ENCODE results near the gene FGF11. TPM values are rescaled to one million over a fixed set of nuclear protein-coding genes. Genes with fewer than 3 reads are reported as not detected.
A peak's percentile ranks its signal among the peaks of the same experiment; 100 is the strongest.

FGF11 gene
- total and polyA plus RNA-seq, 8 donors, result 0.37 to 15.6 (median 1.7) TPM; not detected in 4

- peak in 1 of 2 donors; percentile 35 for DNase-seq
- 54 to 78% (median 63%) methylated on average over 25 to 42 of the region's 42 CpGs for WGBS, 5 donors
- intact Hi-C loops (cut with DNase I; ENCODE audit: low total_unique reads), result no loop called here
- Histone ChIP-seq H3K4me1 (peaks cover 18 to 26% (median 25%) of the 10 kb centered on the region in 4 donors), H3K9me3 (no peaks in the 10 kb centered on the region), H3K27me3 (no peaks in the 10 kb centered on the region), H3K36me3 (peaks cover 22 to 45% (median 41%) of the 10 kb centered on the region in 4 donors), H3K27ac (peak overlapping the region in 4 of 5 donors; percentile 88 to 97 (median 96)), H3K4me3 (peak overlapping the region; percentile 79 to 93 (median 84))
- TF ChIP-seq POLR2AphosphoS5 (IDR thresholded peaks at IDR 0.05) (no peak), EP300 (IDR thresholded peaks at IDR 0.05) (no peak), POLR2A (IDR thresholded peaks at IDR 0.05) (no peak), CTCF (IDR thresholded peaks at IDR 0.05) (no peak)
Observed at GRCh38 chr17:7392696-7393612, 46.4 kb upstream of the FGF11 start.

GRCh38 chr17:7393613-7394451 is 45.5 kb upstream of the FGF11 start:
- Histone ChIP-seq H3K4me3 (peak overlapping the region; percentile 79 to 93 (median 84)), H3K9me3 (no peaks in the 10 kb centered on the region), H3K27me3 (no peaks in the 10 kb centered on the region), H3K27ac (peak overlapping the region; percentile 87 to 97 (median 95)), H3K36me3 (peaks cover 13 to 36% (median 32%) of the 10 kb centered on the region in 4 donors), H3K4me1 (peaks cover 18 to 26% (median 25%) of the 10 kb centered on the region in 4 donors)
- 1 to 7% (median 4%) methylated on average over 32 to 48 of the region's 48 CpGs for WGBS, 5 donors
- intact Hi-C loops (cut with DNase I; ENCODE audit: low total_unique reads), result no loop called here
- TF ChIP-seq POLR2AphosphoS5 (IDR thresholded peaks at IDR 0.05), result no peak
- TF ChIP-seq CTCF (IDR thresholded peaks at IDR 0.05), result no peak
- no peak for TF ChIP-seq POLR2A (IDR thresholded peaks at IDR 0.05)
- no peak for TF ChIP-seq EP300 (IDR thresholded peaks at IDR 0.05)
- DNase-seq, result peak; percentile 33 to 69

- Histone ChIP-seq H3K27ac (peak within 1 kb of the TSS; percentile 88 to 97 (median 96)), H3K27me3 (no peaks in the 10 kb centered on the region), H3K36me3 (peaks cover 5 to 28% (median 24%) of the 10 kb centered on the region in 4 donors), H3K4me1 (peaks cover 18 to 26% (median 25%) of the 10 kb centered on the region in 4 donors), H3K4me3 (peak within 1 kb of the TSS; percentile 79 to 93 (median 84)), H3K9me3 (no peaks in the 10 kb centered on the region)
- 0 to 1% (median 0%) methylated on average over 10 to 71 of the region's 71 CpGs for WGBS, 5 donors
- DNase-seq, result peak; percentile 88 to 95
- peak in 1 of 4 donors; percentile 28 for TF ChIP-seq POLR2A (IDR thresholded peaks at IDR 0.05)
- peak; percentile 40 to 87 (median 85) for TF ChIP-seq POLR2AphosphoS5 (IDR thresholded peaks at IDR 0.05)
- no peak for TF ChIP-seq EP300 (IDR thresholded peaks at IDR 0.05)
- peak in 4 of 7 experiments; percentile 5 to 62 (median 36) for TF ChIP-seq CTCF (IDR thresholded peaks at IDR 0.05)
- intact Hi-C loops (cut with DNase I; ENCODE audit: low total_unique reads), result no loop called here
Observed at GRCh38 chr17:7394452-7395191, 44.7 kb upstream of the FGF11 start, which contains the start of gene PLSCR3. PLSCR3 (minus strand) TSS chr17:7394525; CDS start chr17:7394110, 415 bp downstream.

All from stomach (tissue), 9 donors.